ENCODE results near the gene DCX. TPM values are rescaled to one million over a fixed set of nuclear protein-coding genes. Genes with fewer than 3 reads are reported as not detected.

DCX gene
- total and polyA plus RNA-seq, 8 donors, result 0.03 to 0.43 (median 0.21) TPM; not detected in 1

DNA sequence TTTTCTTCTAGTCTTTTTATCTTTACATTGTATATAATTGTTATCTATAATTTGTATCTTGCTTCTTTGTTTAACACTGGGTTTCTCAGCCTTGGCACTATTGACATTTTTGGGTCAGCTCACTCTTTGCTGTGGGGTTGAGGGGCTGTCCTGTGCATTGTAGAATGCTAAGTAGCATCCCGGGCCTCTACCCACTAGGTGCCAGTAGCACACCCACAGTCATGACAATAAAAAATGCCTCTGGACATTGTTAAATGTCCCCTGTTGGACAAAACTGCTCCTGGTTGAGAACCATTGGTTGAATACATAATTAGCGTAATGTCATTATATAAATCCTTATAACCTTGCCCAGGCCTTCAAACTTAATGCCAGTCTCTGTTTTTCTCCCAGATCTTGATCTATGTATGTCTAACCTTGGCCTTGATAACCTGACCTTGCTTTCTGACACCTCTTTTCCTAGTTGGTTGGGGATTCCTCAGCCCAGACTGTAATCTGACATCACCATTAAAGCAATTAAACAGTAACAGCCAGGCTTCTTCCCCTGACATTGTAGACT is 46.1 kb downstream of the DCX start:
- TF ChIP-seq, protein P1, sequence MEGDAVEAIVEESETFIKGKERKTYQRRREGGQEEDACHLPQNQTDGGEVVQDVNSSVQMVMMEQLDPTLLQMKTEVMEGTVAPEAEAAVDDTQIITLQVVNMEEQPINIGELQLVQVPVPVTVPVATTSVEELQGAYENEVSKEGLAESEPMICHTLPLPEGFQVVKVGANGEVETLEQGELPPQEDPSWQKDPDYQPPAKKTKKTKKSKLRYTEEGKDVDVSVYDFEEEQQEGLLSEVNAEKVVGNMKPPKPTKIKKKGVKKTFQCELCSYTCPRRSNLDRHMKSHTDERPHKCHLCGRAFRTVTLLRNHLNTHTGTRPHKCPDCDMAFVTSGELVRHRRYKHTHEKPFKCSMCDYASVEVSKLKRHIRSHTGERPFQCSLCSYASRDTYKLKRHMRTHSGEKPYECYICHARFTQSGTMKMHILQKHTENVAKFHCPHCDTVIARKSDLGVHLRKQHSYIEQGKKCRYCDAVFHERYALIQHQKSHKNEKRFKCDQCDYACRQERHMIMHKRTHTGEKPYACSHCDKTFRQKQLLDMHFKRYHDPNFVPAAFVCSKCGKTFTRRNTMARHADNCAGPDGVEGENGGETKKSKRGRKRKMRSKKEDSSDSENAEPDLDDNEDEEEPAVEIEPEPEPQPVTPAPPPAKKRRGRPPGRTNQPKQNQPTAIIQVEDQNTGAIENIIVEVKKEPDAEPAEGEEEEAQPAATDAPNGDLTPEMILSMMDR (IDR thresholded peaks at IDR 0.05), result no peak

DNA sequence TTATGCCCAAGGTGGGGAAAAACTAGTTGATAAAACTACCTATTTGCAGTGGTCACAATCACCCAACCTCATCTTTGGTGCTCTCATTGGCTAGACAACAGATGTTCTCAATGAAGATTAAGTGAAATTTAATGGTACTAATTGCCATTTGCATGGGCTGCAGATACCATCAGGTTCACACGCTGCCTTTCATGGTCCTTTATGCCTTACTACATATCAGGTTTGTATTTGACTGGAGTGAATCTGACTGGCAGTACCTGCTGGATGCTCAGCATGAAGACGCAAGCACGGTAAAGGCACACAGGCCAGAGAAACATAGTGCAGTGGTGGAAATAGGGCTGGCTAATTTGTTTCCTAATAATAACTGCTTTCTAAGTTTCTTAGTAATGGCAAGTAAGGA is 48.3 kb downstream of the DCX start:
- intact Hi-C loops (cut with DNase I), result no loop called here
- Histone ChIP-seq H3K4me1 (no peaks in the 10 kb centered on the region), H3K36me3 (no peaks in the 10 kb centered on the region), H3K4me3 (no peak overlapping the region), H3K27me3 (peaks cover 0 to 6% (median 0%) of the 10 kb centered on the region in 4 donors), H3K9me3 (no peaks in the 10 kb centered on the region), H3K27ac (no peak overlapping the region)
- no peak for FAIRE-seq
- no peak for DNase-seq
- TF ChIP-seq, protein P1 (IDR thresholded peaks at IDR 0.05), result no peak
- WGBS, 2 donors, result 78 to 87% methylated on average over 3 of the region's 3 CpGs
- ATAC-seq, result no peak

More for the DNA sequence above, 46.1 kb downstream of the DCX start:
- DNase-seq (no peak), FAIRE-seq (no peak), ATAC-seq (no peak)
- Histone ChIP-seq H3K36me3 (no peaks in the 10 kb centered on the region), H3K27me3 (no peaks in the 10 kb centered on the region), H3K4me3 (no peak overlapping the region), H3K27ac (no peak overlapping the region), H3K9me3 (no peaks in the 10 kb centered on the region), H3K4me1 (no peaks in the 10 kb centered on the region)
- 92% methylated on average over 2 of the region's 2 CpGs for WGBS, 2 donors
- intact Hi-C loops (cut with DNase I), result no loop called here

DNA sequence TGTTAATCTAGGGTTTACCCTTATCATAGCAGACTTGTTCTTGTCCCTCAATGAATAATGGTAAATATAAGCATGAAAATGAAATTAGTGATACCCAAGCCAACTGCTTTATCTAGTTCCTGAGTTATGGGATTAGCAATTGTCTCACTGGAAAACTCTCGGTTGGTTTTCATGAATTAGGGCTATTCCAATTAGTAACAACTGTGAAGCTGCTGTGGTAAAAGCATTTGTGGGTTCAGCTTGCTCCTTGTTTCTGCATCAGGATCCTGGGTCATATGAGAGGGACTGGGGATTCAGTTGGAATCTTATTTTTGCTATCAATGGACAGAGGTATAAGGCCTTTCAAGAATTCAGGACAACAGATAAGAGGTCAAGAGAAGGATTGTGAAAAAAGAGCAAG is 50.2 kb downstream of the DCX start:
- no peak overlapping the region for H3K27ac ChIP-seq
- no peak for FAIRE-seq
- H3K4me1 ChIP-seq, result no peaks in the 10 kb centered on the region
- TF ChIP-seq, protein P1 (IDR thresholded peaks at IDR 0.05), result no peak
- H3K9me3 ChIP-seq, result no peaks in the 10 kb centered on the region
- 69 to 81% methylated on average over 1 of the region's 1 CpG for WGBS, 2 donors
- no peak for ATAC-seq
- no peaks in the 10 kb centered on the region for H3K36me3 ChIP-seq
- no peak for DNase-seq
- intact Hi-C loops (cut with DNase I), result no loop called here
- peaks cover 0 to 19% (median 0%) of the 10 kb centered on the region in 4 donors for H3K27me3 ChIP-seq
- no peak overlapping the region for H3K4me3 ChIP-seq

DNA sequence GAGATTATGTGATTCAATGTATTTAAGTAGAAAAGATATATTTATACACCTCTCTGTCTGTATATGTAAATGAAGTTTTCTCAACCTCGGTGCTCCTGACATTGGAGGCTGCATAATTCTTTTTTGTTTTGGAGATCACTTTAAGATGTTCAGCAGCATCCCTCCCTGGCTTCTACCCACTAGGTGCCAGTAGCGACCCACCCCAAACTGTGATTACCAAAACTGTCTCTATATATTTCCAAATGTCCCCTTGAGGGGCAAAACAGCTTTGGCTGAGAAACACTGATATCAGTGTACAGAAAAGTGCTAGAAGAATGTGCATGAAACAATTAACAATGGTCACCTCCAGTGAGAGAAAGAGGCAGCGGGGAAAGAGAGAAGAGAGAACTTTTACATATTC is 51.2 kb downstream of the DCX start:
- DNase-seq, result no peak
- ATAC-seq, result no peak
- H3K4me3 ChIP-seq, result no peak overlapping the region
- WGBS, 2 donors, result 25 to 49% methylated on average over 3 of the region's 3 CpGs
- no peak overlapping the region for H3K27ac ChIP-seq
- no peak for FAIRE-seq
- H3K4me1 ChIP-seq, result no peaks in the 10 kb centered on the region
- no peaks in the 10 kb centered on the region for H3K36me3 ChIP-seq
- peaks cover 0 to 20% (median 0%) of the 10 kb centered on the region in 4 donors for H3K27me3 ChIP-seq
- H3K9me3 ChIP-seq, result no peaks in the 10 kb centered on the region
- intact Hi-C loops (cut with DNase I), result no loop called here
- TF ChIP-seq, protein P1 (IDR thresholded peaks at IDR 0.05), result no peak

DNA sequence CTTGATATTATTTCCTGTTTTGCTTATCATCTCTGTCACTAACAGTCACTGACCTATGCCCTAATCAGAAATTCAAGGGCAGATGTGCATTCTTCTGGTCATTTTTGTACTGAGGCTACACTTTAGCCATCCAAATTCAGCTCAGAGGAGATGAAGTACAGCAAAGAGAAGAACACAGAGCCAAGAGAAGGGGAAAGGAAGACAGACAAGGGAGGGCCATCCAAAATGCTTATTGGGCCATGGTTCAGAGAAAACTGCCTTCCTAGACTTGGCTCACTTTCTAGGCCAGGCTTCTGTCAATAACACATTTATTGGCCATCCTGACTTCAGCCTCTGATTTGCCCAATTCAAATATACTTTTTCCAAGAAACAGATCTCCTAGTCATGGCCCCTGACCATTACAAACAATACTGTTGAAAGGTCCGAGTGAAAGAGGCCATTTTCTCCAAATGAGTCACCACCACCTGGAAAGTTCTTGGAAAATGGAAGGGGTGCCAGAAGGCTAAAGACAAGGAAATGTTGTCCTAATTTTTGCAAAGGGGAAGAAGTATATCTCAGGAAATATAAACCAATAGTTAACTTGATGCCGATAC is 56.4 kb downstream of the DCX start:
- intact Hi-C loops (cut with DNase I), result no loop called here
- H3K4me3 ChIP-seq, result no peak overlapping the region
- no peak overlapping the region for H3K27ac ChIP-seq
- DNase-seq (no peak), ATAC-seq (no peak), FAIRE-seq (peak; percentile 34)
- TF ChIP-seq, protein P1 (IDR thresholded peaks at IDR 0.05), result no peak
- peaks cover 0 to 20% (median 0%) of the 10 kb centered on the region in 4 donors for H3K27me3 ChIP-seq
- 59 to 63% methylated on average over 2 of the region's 2 CpGs for WGBS, 2 donors
- no peaks in the 10 kb centered on the region for H3K9me3 ChIP-seq
- no peaks in the 10 kb centered on the region for H3K4me1 ChIP-seq
- H3K36me3 ChIP-seq, result no peaks in the 10 kb centered on the region

All from pancreas (tissue), 10 donors.